ENCODE results near the gene HEATR5A. TPM values are rescaled to one million over a fixed set of nuclear protein-coding genes. Genes with fewer than 3 reads are reported as not detected.
A peak's percentile ranks its signal among the peaks of the same experiment; 100 is the strongest.

The HEATR5A gene
- total and polyA plus RNA-seq, 2 of the 13 experiments (the other 11 are each of a cell fraction or from before 2014, with no cell fraction given), result 36.4 to 105 TPM

GRCh38 chr14:31251028-31251958 is 169.1 kb downstream of the HEATR5A start (continued):
- TF ChIP-seq, protein P1, sequence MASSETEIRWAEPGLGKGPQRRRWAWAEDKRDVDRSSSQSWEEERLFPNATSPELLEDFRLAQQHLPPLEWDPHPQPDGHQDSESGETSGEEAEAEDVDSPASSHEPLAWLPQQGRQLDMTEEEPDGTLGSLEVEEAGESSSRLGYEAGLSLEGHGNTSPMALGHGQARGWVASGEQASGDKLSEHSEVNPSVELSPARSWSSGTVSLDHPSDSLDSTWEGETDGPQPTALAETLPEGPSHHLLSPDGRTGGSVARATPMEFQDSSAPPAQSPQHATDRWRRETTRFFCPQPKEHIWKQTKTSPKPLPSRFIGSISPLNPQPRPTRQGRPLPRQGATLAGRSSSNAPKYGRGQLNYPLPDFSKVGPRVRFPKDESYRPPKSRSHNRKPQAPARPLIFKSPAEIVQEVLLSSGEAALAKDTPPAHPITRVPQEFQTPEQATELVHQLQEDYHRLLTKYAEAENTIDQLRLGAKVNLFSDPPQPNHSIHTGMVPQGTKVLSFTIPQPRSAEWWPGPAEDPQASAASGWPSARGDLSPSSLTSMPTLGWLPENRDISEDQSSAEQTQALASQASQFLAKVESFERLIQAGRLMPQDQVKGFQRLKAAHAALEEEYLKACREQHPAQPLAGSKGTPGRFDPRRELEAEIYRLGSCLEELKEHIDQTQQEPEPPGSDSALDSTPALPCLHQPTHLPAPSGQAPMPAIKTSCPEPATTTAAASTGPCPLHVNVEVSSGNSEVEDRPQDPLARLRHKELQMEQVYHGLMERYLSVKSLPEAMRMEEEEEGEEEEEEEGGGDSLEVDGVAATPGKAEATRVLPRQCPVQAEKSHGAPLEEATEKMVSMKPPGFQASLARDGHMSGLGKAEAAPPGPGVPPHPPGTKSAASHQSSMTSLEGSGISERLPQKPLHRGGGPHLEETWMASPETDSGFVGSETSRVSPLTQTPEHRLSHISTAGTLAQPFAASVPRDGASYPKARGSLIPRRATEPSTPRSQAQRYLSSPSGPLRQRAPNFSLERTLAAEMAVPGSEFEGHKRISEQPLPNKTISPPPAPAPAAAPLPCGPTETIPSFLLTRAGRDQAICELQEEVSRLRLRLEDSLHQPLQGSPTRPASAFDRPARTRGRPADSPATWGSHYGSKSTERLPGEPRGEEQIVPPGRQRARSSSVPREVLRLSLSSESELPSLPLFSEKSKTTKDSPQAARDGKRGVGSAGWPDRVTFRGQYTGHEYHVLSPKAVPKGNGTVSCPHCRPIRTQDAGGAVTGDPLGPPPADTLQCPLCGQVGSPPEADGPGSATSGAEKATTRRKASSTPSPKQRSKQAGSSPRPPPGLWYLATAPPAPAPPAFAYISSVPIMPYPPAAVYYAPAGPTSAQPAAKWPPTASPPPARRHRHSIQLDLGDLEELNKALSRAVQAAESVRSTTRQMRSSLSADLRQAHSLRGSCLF (CRISPR knock-in tag; IDR thresholded peaks at IDR 0.05; ENCODE audit: borderline replicate concordance), result no peak
- peak; percentile 64; the same call in 1 of the 2 replicates for TF ChIP-seq ZNF281 (CRISPR knock-in tag; IDR thresholded peaks at IDR 0.05; ENCODE audit: borderline replicate concordance)
- no peak for TF ChIP-seq GMEB1 (CRISPR knock-in tag; IDR thresholded peaks at IDR 0.05; ENCODE audit: borderline replicate concordance)
- TF ChIP-seq ZNF274 (CRISPR knock-in tag; IDR thresholded peaks at IDR 0.05), result peak; percentile 29; the same call in 1 of the 2 replicates
- TF ChIP-seq GABPB1 (CRISPR knock-in tag; IDR thresholded peaks at IDR 0.05), result 0 out of 2 replicates have a peak, but pooled peaks have one; percentile 27
- peak; percentile 32; the same call in 1 of the 2 replicates for TF ChIP-seq CC2D1A (CRISPR knock-in tag; IDR thresholded peaks at IDR 0.05)
- TF ChIP-seq HNF4A (CRISPR knock-in tag; IDR thresholded peaks at IDR 0.05), result peak; percentile 51
- no peak for TF ChIP-seq ZNF713 (CRISPR knock-in tag; IDR thresholded peaks at IDR 0.05)
- TF ChIP-seq, protein P2, sequence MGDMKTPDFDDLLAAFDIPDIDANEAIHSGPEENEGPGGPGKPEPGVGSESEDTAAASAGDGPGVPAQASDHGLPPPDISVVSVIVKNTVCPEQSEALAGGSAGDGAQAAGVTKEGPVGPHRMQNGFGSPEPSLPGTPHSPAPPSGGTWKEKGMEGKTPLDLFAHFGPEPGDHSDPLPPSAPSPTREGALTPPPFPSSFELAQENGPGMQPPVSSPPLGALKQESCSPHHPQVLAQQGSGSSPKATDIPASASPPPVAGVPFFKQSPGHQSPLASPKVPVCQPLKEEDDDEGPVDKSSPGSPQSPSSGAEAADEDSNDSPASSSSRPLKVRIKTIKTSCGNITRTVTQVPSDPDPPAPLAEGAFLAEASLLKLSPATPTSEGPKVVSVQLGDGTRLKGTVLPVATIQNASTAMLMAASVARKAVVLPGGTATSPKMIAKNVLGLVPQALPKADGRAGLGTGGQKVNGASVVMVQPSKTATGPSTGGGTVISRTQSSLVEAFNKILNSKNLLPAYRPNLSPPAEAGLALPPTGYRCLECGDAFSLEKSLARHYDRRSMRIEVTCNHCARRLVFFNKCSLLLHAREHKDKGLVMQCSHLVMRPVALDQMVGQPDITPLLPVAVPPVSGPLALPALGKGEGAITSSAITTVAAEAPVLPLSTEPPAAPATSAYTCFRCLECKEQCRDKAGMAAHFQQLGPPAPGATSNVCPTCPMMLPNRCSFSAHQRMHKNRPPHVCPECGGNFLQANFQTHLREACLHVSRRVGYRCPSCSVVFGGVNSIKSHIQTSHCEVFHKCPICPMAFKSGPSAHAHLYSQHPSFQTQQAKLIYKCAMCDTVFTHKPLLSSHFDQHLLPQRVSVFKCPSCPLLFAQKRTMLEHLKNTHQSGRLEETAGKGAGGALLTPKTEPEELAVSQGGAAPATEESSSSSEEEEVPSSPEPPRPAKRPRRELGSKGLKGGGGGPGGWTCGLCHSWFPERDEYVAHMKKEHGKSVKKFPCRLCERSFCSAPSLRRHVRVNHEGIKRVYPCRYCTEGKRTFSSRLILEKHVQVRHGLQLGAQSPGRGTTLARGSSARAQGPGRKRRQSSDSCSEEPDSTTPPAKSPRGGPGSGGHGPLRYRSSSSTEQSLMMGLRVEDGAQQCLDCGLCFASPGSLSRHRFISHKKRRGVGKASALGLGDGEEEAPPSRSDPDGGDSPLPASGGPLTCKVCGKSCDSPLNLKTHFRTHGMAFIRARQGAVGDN (CRISPR knock-in tag; IDR thresholded peaks at IDR 0.05), result peak; percentile 86
- TF ChIP-seq ZNF781 (CRISPR knock-in tag; IDR thresholded peaks at IDR 0.05; ENCODE audit: borderline replicate concordance, not compliant biosample characterization), result peak; percentile 72
- no peak for TF ChIP-seq KLF16 (CRISPR knock-in tag; IDR thresholded peaks at IDR 0.05)
- TF ChIP-seq ZFX (CRISPR knock-in tag; IDR thresholded peaks at IDR 0.05; ENCODE audit: low read depth), result peak; percentile 60; the same call in 1 of the 2 replicates
- TF ChIP-seq ZNF230 (CRISPR knock-in tag; IDR thresholded peaks at IDR 0.05), result no peak
